NB4 (cell line): ENCODE results near the gene UBA7.

Source experiments
- DNase-seq: peaks from one replicate; pipeline ENCODE4 v3.0.0; 2010; ENCODE audit warnings: low read depth
- H3K4me3 ChIP-seq: one replicate; pipeline ENCODE4 v1.5.1; 2011; ENCODE audit warnings: mild to moderate bottlenecking, low read depth, low read length, moderate library complexity
- CTCF ChIP-seq: IDR thresholded peaks from one replicate; pipeline ENCODE4 v1.5.1; 2012; ENCODE audit warnings: low read depth, low read length
- MYC ChIP-seq: IDR thresholded peaks from 2 replicates; pipeline ENCODE4 v1.6.1; 2011; ENCODE audit warnings: low read depth, low read length
- POLR2A ChIP-seq: IDR thresholded peaks from 2 replicates; pipeline ENCODE4 v1.6.1; 2011; ENCODE audit warnings: mild to moderate bottlenecking; ENCODE audit not compliant: insufficient read length; ENCODE audit errors: extremely low read depth
- TF ChIP-seq, protein P1 (sequence below): IDR thresholded peaks from 2 replicates; pipeline ENCODE4 v1.6.1; 2011; ENCODE audit warnings: low read depth, low read length

The UBA7 gene

GRCh38 chr3:49806850-49807249, 6.9 kb downstream of the UBA7 start:
- TF ChIP-seq, protein P1, sequence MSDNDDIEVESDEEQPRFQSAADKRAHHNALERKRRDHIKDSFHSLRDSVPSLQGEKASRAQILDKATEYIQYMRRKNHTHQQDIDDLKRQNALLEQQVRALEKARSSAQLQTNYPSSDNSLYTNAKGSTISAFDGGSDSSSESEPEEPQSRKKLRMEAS: peak; percentile 50
- TF ChIP-seq POLR2A: no peak
- H3K4me3 ChIP-seq: peak overlapping the region; percentile 48

GRCh38 chr3:49805897-49806701, 7.7 kb downstream of the UBA7 start:
- peak overlapping the region; percentile 83 for H3K4me3 ChIP-seq
- TF ChIP-seq, protein P1: peak; percentile 82
- TF ChIP-seq CTCF (no peak), MYC (peak; percentile 88), POLR2A (peak; percentile 54)
- DNase-seq: peak; percentile 95

More at GRCh38 chr3:49806850-49807249, 6.9 kb downstream of the UBA7 start:
- peak; percentile 40 for DNase-seq

DNA sequence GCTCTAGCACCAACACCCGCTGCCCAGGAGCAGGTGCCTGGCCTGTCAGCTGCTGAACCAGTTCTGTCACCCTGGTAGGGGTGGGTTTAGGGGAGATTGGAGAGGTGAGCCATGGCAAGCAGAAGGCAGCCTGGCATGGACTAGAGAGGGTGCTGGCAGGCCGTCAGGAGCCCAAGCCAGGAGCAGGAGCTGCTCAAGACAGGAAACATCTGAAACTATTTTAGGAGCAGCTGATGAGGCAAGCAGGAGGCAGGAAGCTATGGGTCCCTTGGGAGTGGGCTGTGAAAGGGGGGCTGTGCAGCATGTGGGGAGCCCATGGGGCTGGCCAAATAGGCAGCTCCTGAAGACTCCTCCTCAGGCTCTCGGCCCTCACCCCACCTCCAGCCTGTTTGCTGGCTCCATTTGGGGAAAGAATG, 8.4 kb downstream of the UBA7 start:
- H3K4me3 ChIP-seq: peak overlapping the region; percentile 83
- TF ChIP-seq, protein P1: peak; percentile 91
- TF ChIP-seq CTCF (no peak), POLR2A (no peak), MYC (peak; percentile 95)

GRCh38 chr3:49804141-49805041, 9.4 kb downstream of the UBA7 start:
- TF ChIP-seq, protein P1: peak; percentile 60
- 0 out of 2 replicates have a peak, but pooled peaks have one; percentile 42 for TF ChIP-seq MYC
- TF ChIP-seq POLR2A: peak; percentile 4
- no peak for TF ChIP-seq CTCF
- peak overlapping the region; percentile 83 for H3K4me3 ChIP-seq
- DNase-seq: peak; percentile 63

More for the DNA sequence above, 8.4 kb downstream of the UBA7 start:
- peak; percentile 99 for DNase-seq

DNA sequence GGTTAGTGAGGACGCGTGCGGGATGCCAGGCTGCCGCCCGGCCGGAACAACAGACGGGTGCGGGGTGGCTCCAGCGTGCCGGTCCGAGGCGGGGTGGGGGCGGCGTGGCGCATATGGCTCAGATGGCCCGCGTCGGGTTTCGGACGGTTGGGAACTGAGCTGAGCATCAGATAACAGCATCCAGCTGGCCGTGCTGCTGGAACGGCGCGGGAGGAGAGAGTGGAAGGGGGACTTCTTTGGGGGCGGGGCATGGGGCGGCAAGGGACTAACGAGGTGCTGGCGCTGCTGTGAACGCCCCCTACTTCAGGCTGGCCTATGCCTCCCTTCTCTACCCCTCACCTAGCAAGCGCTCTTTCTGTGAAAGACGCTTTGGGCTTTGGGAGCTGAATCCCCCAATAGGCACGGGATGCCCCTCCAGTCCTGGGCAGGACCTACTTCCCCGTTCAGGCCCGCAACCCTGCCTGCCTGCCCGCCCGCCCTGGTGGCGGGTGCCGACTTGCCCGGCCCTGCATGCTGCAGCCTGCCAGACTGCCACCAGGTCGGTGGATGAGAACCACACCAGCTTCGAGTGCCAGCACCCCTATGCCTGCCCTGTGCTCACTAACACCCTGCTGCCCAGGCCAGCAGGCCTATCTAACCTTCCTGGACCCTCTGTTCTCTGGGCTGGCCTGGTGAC, 10.2 kb downstream of the UBA7 start:
- H3K4me3 ChIP-seq: peak overlapping the region; percentile 83
- peak; percentile 85 for DNase-seq
- no peak for TF ChIP-seq CTCF
- TF ChIP-seq POLR2A: peak; percentile 6
- TF ChIP-seq, protein P1: peak; percentile 57; the same call in 1 of the 2 replicates
- TF ChIP-seq MYC: no peak; the same call in none of the 2 replicates
